HCT116 (cell line): Measurements from ENCODE around the gene ENO2. TPM values are rescaled to one million over a fixed set of nuclear protein-coding genes. Genes with fewer than 3 reads are reported as not detected.

ENCODE experiments used
- ATAC-seq: fragments of 200-7000 bp; cut with Tn5 transposase; 2 replicates; pipeline ENCODE4 v1.9.1; 2020; ENCODE audit warnings: mild to moderate bottlenecking, moderate library complexity
- BruUV-seq: library from RNA; stranded (reverse); fragments of 400-500 nt; replicated peaks from 2 replicates; lab custom pipeline; 2021; lab: Mats Ljungman, UMichigan
- CTCF ChIA-PET: fragments of 300-600 bp; sonication (Branson Sonifier 250); formaldehyde crosslinking; loops from one replicate; lab custom pipeline; 2021; ENCODE audit warnings: antibody characterized with exemption; lab: Charles Lee
- POLR2A ChIA-PET: fragments of 300-600, 350-600 bp; sonication (Branson Sonifier 250); formaldehyde crosslinking; loops from one replicate; lab custom pipeline; 2021; ENCODE audit warnings: antibody characterized with exemption; lab: Charles Lee
- RAD21 ChIA-PET, 2 experiments: fragments of 300-600 bp; sonication (Branson Sonifier 250); formaldehyde crosslinking; loops; one replicate each; lab custom pipeline; 2023; ENCODE audit warnings: low total read pairs in 2 of 2; ENCODE audit not compliant: uncharacterized antibody in 2 of 2, unreplicated experiment in 2 of 2, low non-redundant PET in 1 of 2; lab: Charles Lee
- DNase-seq: peaks from one replicate; pipeline ENCODE4 v3.0.0-alpha.2; 2010; ENCODE audit warnings: low read depth, low spot score
- H2AFZ ChIP-seq: fragments of 200-600 bp; shearing (Covaris generic), sonication (generic); 2 replicates; pipeline ENCODE4 v1.6.1; 2017; ENCODE audit warnings: low read depth, mixed run types, mixed read lengths, antibody characterized with exemption, low read length; ENCODE audit not compliant: poor library complexity, severe bottlenecking
- H3K27ac ChIP-seq: 2 replicates; pipeline ENCODE4 v1.5.1; 2012; ENCODE audit warnings: low read depth, low read length
- H3K27me3 ChIP-seq: fragments of 200-600 bp; sonication (generic); 2 replicates; pipeline ENCODE4 v1.6.1; 2016; ENCODE audit warnings: mixed run types, low read length, mixed read lengths; ENCODE audit not compliant: insufficient read depth
- H3K36me3 ChIP-seq, 2 experiments: fragments of 200-500 bp in 1 of 2; fragments of 200-600 bp in 1 of 2; sonication (Bioruptor generic) in 1 of 2; sonication (generic) in 1 of 2; 2 replicates each; pipeline versions ENCODE4 v1.5.1 to v1.6.1; 2014 to 2016; ENCODE audit warnings: low read length in 2 of 2, inconsistent platforms in 1 of 2, mixed read lengths in 1 of 2, mixed run types in 1 of 2; ENCODE audit not compliant: insufficient read depth in 2 of 2, control insufficient read depth in 1 of 2
- H3K4me1 ChIP-seq, 2 experiments: fragments of 200-600 bp in 1 of 2; sonication (generic) in 1 of 2; 2 replicates each; pipeline versions ENCODE4 v1.5.1 to v1.6.1; 2012 to 2017; ENCODE audit warnings: low read length in 2 of 2, inconsistent platforms in 1 of 2, mild to moderate bottlenecking in 1 of 2, mixed read lengths in 1 of 2, mixed run types in 1 of 2, moderate library complexity in 1 of 2; ENCODE audit not compliant: insufficient read depth in 2 of 2, control insufficient read depth in 1 of 2
- H3K4me2 ChIP-seq: fragments of 200-600 bp; sonication (generic); 2 replicates; pipeline ENCODE4 v1.6.1; 2017; ENCODE audit warnings: mixed run types, low read length, mixed read lengths
- H3K4me3 ChIP-seq, 2 experiments: fragments of 200-600 bp in 1 of 2; sonication (generic) in 1 of 2; replicated peaks in 1 of 2; 2 replicates each; pipeline ENCODE4 v1.5.1; 2011 to 2016; ENCODE audit warnings: low read length in 2 of 2, control low read depth in 1 of 2, low read depth in 1 of 2, mild to moderate bottlenecking in 1 of 2, mixed read lengths in 1 of 2, mixed run types in 1 of 2
- H3K79me2 ChIP-seq: fragments of 200-600 bp; sonication (generic); 2 replicates; pipeline ENCODE4 v1.6.1; 2017; ENCODE audit warnings: mild to moderate bottlenecking, mixed run types, low read length, moderate library complexity, mixed read lengths; ENCODE audit not compliant: insufficient read depth
- H3K9ac ChIP-seq: fragments of 200-600 bp; sonication (generic); 2 replicates; pipeline ENCODE4 v1.6.1; 2016; ENCODE audit warnings: low read length, mixed read lengths
- H3K9me2 ChIP-seq: fragments of 200-600 bp; sonication (generic), shearing (Covaris generic); 2 replicates; pipeline ENCODE4 v1.6.1; 2017; ENCODE audit warnings: mixed run types, mild to moderate bottlenecking, moderate library complexity; ENCODE audit not compliant: insufficient read depth
- H3K9me3 ChIP-seq, 2 experiments: fragments of 200-500 bp in 1 of 2; fragments of 200-600 bp in 1 of 2; sonication (Bioruptor generic) in 1 of 2; sonication (generic) in 1 of 2; 2 replicates each; pipeline ENCODE4 v1.6.1; 2014 to 2017; ENCODE audit warnings: low read length in 2 of 2, mixed read lengths in 2 of 2, inconsistent platforms in 1 of 2, low read depth in 1 of 2, mild to moderate bottlenecking in 1 of 2, mixed run types in 1 of 2, moderate library complexity in 1 of 2; ENCODE audit not compliant: control insufficient read depth in 1 of 2, insufficient read depth in 1 of 2
- H4K20me1 ChIP-seq: fragments of 200-600 bp; sonication (generic), shearing (Covaris generic); 2 replicates; pipeline ENCODE4 v1.6.1; 2017; ENCODE audit warnings: mixed run types, mild to moderate bottlenecking, moderate library complexity; ENCODE audit not compliant: insufficient read depth
- CBX3 ChIP-seq: IDR thresholded peaks from 2 replicates; pipeline ENCODE4 v1.6.1; 2012; ENCODE audit warnings: low read depth
- ELF1 ChIP-seq: IDR thresholded peaks from 2 replicates; pipeline ENCODE4 v1.6.1; 2012; ENCODE audit warnings: low read depth, borderline replicate concordance
- EZH2 ChIP-seq: fragments of 200-600 bp; sonication (generic); IDR thresholded peaks from 2 replicates; pipeline ENCODE4 v1.6.1; 2017; ENCODE audit warnings: antibody characterized with exemption, mixed run types
- EZH2phosphoT487 ChIP-seq: fragments of 200-600 bp; IDR thresholded peaks from 2 replicates; pipeline ENCODE4 v1.6.1; 2018; ENCODE audit warnings: antibody characterized with exemption, borderline replicate concordance
- FOSL1 ChIP-seq: IDR thresholded peaks from 2 replicates; pipeline ENCODE4 v1.6.1; 2012; ENCODE audit warnings: low read depth
- JUND ChIP-seq: IDR thresholded peaks from 2 replicates; pipeline ENCODE4 v1.6.1; 2012
- POLR2A ChIP-seq: IDR thresholded peaks from 2 replicates; pipeline ENCODE4 v1.7.0; 2011; ENCODE audit warnings: borderline replicate concordance; ENCODE audit not compliant: insufficient read depth, insufficient read length; ENCODE audit errors: extremely low read depth
- POLR2AphosphoS5 ChIP-seq: IDR thresholded peaks from 2 replicates; pipeline ENCODE4 v1.6.1; 2011; ENCODE audit warnings: mild to moderate bottlenecking, low read depth, low read length, moderate library complexity
- RAD21 ChIP-seq: IDR thresholded peaks from 2 replicates; pipeline ENCODE4 v1.6.1; 2012; ENCODE audit warnings: low read depth, mild to moderate bottlenecking
- SIN3A ChIP-seq: IDR thresholded peaks from 2 replicates; pipeline ENCODE4 v1.6.1; 2012; ENCODE audit warnings: low read depth
- SP1 ChIP-seq: IDR thresholded peaks from 2 replicates; pipeline ENCODE4 v1.6.1; 2012; ENCODE audit warnings: low read depth
- SRF ChIP-seq: IDR thresholded peaks from 2 replicates; pipeline ENCODE4 v1.6.1; 2012; ENCODE audit warnings: low read depth
- TCF7L2 ChIP-seq: IDR thresholded peaks from 2 replicates; pipeline ENCODE4 v1.7.0; 2011; ENCODE audit warnings: borderline replicate concordance, inconsistent platforms; ENCODE audit not compliant: insufficient read depth, insufficient read length; ENCODE audit errors: extremely low read depth
- ZFX ChIP-seq: fragments of 450-650 bp; IDR thresholded peaks from 2 replicates; pipeline ENCODE4 v1.6.1; 2017
- ZNF274 ChIP-seq: fragments of 200-500 bp; sonication (Bioruptor generic); IDR thresholded peaks from 2 replicates; pipeline ENCODE4 v1.6.1; 2014; ENCODE audit warnings: mild to moderate bottlenecking, low read depth, low read length, inconsistent platforms
- intact Hi-C: fragments of 100-400 bp; cut with micrococcal nuclease; formaldehyde crosslinking; loops from 2 replicates; pipeline ENCODE4 v1.10.0; 2022
- total RNA-seq: library from RNA; stranded (reverse); gene quantifications from one replicate; pipeline ENCODE4 v1.2.1, GENCODE V29; 2021; ENCODE audit not compliant: unreplicated experiment
- TF ChIP-seq, protein P1 (sequence below): IDR thresholded peaks from 2 replicates; pipeline ENCODE4 v1.6.1; 2012
- TF ChIP-seq, protein P2 (sequence below): IDR thresholded peaks from 2 replicates; pipeline ENCODE4 v1.6.1; 2012
- TF ChIP-seq, protein P3 (sequence below): IDR thresholded peaks from 2 replicates; pipeline ENCODE4 v1.6.1; 2011; ENCODE audit warnings: mild to moderate bottlenecking, low read length, moderate library complexity; ENCODE audit not compliant: insufficient replicate concordance; ENCODE audit errors: extremely low read depth
- TF ChIP-seq, protein P4 (sequence below): IDR thresholded peaks from 2 replicates; pipeline ENCODE4 v1.6.1; 2012; ENCODE audit warnings: low read depth

The ENO2 gene
- total RNA-seq, 1 experiment from 2014 or later: 117 TPM

DNA sequence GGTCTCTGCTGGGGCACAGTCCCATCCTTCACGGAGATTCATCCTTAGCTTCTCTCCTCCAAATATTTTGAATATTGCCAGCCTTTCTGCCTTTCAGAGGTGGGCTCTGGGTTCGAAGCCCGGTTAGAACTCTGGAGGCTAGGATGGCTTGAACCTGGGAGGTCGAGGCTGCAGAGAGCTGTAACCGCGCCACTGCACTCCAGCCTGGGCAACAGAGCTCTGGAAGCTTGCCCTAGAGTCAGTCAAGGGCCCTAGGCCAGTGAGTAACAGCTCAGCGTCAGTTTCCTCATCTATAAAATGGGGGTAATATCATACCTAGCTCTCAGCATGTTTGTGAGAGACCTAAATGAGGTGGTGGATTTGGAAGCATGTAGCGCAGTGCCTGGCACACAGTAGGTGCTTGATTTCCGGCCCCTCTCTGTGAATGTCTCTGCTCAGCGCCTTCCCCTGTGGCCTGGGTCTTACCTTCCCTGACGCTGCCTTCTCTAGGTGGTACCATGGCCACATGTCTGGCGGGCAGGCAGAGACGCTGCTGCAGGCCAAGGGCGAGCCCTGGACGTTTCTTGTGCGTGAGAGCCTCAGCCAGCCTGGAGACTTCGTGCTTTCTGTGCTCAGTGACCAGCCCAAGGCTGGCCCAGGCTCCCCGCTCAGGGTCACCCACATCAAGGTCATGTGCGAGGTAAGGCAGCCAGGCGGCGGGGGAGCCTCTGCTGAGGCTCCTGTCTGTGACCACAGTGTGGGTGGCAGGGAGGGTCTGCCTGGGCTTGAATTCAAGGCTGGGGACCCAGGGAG lies 40.1 kb downstream of the ENO2 start:
- BruUV-seq: no TSS peak
- ATAC-seq (no peak), DNase-seq (no peak)
- TF ChIP-seq POLR2AphosphoS5: no peak
- TF ChIP-seq, protein P1, sequence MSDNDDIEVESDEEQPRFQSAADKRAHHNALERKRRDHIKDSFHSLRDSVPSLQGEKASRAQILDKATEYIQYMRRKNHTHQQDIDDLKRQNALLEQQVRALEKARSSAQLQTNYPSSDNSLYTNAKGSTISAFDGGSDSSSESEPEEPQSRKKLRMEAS: no peak
- no peak for TF ChIP-seq TCF7L2
- TF ChIP-seq, protein P2, sequence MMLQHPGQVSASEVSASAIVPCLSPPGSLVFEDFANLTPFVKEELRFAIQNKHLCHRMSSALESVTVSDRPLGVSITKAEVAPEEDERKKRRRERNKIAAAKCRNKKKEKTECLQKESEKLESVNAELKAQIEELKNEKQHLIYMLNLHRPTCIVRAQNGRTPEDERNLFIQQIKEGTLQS: no peak
- no peak for TF ChIP-seq SRF
- no peak for TF ChIP-seq POLR2A
- no peak for TF ChIP-seq EZH2
- TF ChIP-seq SP1: no peak
- TF ChIP-seq ELF1: no peak
- TF ChIP-seq EZH2phosphoT487: no peak
- TF ChIP-seq FOSL1: no peak
- no peak for TF ChIP-seq JUND
- TF ChIP-seq ZNF274: no peak
- TF ChIP-seq, protein P3, sequence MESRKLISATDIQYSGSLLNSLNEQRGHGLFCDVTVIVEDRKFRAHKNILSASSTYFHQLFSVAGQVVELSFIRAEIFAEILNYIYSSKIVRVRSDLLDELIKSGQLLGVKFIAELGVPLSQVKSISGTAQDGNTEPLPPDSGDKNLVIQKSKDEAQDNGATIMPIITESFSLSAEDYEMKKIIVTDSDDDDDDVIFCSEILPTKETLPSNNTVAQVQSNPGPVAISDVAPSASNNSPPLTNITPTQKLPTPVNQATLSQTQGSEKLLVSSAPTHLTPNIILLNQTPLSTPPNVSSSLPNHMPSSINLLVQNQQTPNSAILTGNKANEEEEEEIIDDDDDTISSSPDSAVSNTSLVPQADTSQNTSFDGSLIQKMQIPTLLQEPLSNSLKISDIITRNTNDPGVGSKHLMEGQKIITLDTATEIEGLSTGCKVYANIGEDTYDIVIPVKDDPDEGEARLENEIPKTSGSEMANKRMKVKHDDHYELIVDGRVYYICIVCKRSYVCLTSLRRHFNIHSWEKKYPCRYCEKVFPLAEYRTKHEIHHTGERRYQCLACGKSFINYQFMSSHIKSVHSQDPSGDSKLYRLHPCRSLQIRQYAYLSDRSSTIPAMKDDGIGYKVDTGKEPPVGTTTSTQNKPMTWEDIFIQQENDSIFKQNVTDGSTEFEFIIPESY: no peak
- TF ChIP-seq RAD21: no peak
- TF ChIP-seq CBX3: no peak
- TF ChIP-seq, protein P4, sequence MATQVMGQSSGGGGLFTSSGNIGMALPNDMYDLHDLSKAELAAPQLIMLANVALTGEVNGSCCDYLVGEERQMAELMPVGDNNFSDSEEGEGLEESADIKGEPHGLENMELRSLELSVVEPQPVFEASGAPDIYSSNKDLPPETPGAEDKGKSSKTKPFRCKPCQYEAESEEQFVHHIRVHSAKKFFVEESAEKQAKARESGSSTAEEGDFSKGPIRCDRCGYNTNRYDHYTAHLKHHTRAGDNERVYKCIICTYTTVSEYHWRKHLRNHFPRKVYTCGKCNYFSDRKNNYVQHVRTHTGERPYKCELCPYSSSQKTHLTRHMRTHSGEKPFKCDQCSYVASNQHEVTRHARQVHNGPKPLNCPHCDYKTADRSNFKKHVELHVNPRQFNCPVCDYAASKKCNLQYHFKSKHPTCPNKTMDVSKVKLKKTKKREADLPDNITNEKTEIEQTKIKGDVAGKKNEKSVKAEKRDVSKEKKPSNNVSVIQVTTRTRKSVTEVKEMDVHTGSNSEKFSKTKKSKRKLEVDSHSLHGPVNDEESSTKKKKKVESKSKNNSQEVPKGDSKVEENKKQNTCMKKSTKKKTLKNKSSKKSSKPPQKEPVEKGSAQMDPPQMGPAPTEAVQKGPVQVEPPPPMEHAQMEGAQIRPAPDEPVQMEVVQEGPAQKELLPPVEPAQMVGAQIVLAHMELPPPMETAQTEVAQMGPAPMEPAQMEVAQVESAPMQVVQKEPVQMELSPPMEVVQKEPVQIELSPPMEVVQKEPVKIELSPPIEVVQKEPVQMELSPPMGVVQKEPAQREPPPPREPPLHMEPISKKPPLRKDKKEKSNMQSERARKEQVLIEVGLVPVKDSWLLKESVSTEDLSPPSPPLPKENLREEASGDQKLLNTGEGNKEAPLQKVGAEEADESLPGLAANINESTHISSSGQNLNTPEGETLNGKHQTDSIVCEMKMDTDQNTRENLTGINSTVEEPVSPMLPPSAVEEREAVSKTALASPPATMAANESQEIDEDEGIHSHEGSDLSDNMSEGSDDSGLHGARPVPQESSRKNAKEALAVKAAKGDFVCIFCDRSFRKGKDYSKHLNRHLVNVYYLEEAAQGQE: no peak
- no peak for TF ChIP-seq SIN3A
- no peak for TF ChIP-seq ZFX
- Histone ChIP-seq H3K27ac (no peak overlapping the region), H3K36me3 (no peaks in the 10 kb centered on the region), H3K79me2 (no peaks in the 10 kb centered on the region), H3K4me1 (peaks cover 7 to 10% of the 10 kb centered on the region in 2 experiments; a peak in 3 of 4 replicates), H3K4me2 (no peak overlapping the region), H3K9me3 (no peaks in the 10 kb centered on the region), H3K9me2 (no peaks in the 10 kb centered on the region), H4K20me1 (no peaks in the 10 kb centered on the region), H3K9ac (no peak overlapping the region), H3K27me3 (no peaks in the 10 kb centered on the region), H3K4me3 (no peak overlapping the region), H2AFZ (no peak overlapping the region)
- ChIA-PET POLR2A (interaction anchor here (1.2 kb wide), 1 partner anchor 10 kb away, joined by 5 read pairs; the partner anchor contains the start of genes C12orf57 and RNU7-1), RAD21 (no interaction called here), CTCF (no interaction called here)
- intact Hi-C loops: no loop called here
